GM18951 (cell line): ENCODE data around the gene USP40.

ENCODE experiments used
- POLR2A ChIP-seq: IDR thresholded peaks from 4 replicates; pipeline ENCODE4 v1.6.1; 2011; ENCODE audit warnings: mild to moderate bottlenecking; ENCODE audit not compliant: insufficient read length, insufficient read depth; ENCODE audit errors: extremely low read depth
- in situ Hi-C: fragments of 300-500 bp; cut with MboI; formaldehyde crosslinking; loops from one replicate; pipeline ENCODE4 v1.12.0; 2022; ENCODE audit warnings: low sequenced_read_pairs, mixed read lengths, inconsistent platforms; ENCODE audit not compliant: unreplicated experiment

USP40 gene

DNA sequence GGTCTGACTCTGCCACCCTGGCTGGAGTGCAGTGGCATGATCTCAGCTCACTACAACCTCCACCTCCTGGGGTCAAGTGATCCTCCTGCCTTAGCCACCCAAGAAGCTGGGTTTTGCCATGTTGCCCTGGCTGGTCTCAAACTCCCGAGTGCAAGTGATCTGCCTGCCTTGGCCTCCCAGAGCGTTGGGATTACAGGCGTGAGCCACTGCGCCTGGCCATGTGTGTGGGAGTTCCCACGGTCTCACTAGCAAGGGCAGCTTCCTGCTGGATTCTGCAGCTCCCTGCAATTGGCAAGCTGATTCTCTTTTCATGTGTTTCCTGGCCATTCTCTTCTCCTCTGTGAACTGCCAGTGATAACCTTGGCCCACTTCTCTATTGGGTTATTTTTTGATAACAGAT lies 84.0 kb downstream of the USP40 start:
- in situ Hi-C loops: no loop called here
- no peak for TF ChIP-seq POLR2A

DNA sequence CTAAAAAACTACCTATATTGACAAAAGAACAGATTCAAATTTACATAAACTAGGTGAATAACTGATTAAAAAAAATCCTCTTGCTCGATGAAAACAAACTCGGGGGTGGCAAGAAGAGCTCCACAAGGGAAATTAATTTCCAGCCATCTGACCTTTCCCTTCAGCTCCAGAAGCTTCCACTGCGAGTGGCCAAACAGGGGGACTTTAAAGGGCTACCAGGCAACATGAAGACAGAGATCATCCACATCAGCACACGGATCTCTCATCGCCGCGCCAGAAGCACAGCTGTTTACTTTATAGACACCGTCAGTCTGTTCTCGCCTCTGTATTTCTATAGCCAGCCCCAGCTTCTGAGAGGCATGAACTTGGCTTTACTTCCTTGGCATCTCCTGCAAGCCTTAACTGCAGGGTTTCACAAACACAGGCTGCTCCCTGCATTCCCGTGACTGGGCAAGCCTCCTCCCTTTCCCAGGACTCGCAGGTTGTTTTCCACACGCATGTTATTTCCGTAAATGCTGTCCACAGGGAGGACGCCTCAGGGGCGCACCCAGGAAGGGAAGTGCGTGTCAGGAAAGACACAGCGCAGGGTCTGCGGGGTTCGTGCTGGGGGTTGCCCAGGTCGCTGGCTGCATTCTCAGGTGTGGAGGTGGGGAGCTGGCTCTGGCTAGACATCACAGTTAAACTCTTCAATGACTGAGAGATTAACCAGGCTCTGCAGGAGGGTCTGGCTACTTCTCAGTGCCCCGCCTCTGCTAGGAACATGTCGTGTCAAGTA lies 85.0 kb downstream of the USP40 start:
- in situ Hi-C loops: no loop called here

DNA sequence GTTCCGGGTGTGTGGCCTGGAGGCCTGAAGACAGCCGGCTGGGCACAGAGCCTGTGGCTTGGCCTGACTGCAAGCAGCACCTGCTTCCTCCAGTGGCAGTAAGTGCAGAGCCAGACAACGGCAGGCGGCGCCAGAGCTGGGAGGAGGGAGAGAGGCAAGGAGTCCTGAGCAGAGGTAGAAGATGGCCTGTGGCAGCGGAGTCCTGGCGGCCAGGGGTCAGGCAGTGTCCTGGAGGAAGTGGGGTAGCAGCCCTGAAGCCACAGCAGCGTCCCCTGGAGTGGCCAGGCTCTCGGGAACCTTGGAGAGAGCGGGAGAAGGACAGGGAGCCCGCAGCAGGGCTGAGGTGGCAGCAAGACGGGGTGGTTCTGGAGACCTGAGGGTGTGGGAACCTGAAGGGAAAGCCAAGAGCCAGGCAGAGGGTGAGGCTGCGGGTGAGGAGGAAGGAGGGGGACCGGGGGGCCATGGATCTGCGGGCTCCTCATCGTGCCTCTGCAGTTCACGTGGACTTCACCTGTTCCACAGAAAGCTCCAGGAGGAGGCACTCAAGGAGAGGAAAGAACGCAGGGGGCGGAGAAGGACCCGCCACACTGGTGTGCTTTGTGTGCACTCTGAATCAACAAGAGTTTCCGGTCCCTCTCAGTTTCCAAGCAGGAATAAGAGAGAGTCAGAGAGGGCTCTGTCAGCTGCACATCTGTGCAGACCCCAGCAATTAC lies 85.9 kb downstream of the USP40 start:
- in situ Hi-C loops: no loop called here
- TF ChIP-seq POLR2A: no peak

More for the DNA sequence above, 85.0 kb downstream of the USP40 start:
- no peak for TF ChIP-seq POLR2A

DNA sequence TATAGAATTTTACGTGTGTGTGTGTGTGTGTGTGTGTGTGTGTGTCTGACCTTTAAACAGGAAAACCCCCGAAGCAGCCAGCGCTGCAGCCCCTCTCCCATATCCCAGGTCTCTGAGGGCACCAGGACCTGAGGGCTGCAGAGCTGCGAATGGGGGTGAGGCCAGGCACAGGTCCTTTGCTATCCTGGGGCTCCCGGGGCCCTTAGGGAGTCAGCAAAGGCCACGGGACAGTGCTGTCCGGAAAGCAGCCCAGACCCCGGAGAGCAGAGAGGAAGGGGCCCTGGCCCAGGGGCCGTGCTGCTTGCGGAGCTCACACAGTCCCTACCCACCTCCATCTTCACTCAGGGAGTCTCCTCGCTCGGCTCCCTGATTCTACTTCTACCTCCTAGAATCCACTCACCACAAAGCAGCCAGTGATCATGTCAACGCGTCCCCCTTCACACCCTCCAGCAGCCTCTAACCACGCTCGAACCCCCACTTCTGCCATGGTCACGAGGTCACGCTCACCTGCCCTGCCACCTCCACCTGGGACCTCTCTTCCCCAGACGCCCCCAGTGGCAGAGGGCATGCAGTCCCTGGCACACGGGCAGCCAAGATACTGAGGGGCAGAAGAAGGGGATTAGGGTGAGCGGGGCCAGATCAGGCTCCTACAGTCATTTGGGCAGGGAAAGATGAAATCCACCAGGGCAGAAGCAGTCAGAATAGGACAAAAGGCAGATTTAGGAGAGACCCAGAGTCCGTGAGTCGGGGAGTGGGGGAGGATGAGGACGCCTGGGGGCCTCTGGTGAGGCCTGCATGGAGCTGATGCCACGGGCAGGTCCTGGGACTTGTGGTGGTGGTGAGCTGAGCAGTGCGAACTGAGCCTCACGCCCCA lies 86.7 kb downstream of the USP40 start:
- TF ChIP-seq POLR2A: no peak
- in situ Hi-C loops: no loop called here

DNA sequence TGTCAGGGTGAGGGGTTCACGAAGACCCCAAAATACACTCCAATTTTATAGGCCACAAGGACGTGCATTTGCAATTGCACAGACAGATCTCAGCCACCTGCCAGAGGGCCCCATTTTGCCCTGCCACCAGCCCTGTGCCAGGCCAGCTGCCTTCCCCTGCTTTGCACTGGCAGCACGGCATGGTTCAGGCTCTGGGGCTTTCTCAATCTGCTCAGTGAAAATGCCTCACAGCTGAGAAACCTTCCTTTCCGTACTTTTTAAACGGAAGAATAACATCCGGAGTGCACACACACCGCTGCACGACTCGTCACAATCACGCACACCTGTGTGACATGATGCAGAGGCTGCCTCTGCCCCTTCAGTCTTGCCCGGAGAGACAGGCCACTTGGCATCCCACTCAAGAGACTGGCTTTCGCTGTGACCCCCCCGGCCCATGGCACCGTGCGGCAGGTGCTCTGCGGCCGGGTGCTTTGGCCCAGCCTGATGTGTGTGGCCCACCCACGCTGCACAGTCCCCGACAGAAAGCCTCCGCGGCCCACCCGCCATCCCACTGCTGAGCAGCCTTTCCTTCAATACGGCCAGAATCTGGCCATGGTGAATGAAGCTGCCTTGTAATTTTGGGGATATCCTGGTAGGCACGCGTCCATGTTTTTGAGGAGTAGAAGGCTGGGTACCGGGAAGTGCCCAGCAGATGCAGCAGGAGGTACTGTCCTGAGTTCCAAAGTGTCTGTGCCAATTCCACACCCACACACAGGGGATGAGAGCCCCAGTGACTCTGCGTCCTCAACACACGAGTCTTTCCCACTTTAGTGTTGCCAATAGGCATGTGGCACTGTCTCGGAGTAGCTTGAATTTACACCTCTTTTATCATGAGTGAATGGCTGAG lies 88.8 kb downstream of the USP40 start:
- TF ChIP-seq POLR2A: no peak
- in situ Hi-C loops: no loop called here

DNA sequence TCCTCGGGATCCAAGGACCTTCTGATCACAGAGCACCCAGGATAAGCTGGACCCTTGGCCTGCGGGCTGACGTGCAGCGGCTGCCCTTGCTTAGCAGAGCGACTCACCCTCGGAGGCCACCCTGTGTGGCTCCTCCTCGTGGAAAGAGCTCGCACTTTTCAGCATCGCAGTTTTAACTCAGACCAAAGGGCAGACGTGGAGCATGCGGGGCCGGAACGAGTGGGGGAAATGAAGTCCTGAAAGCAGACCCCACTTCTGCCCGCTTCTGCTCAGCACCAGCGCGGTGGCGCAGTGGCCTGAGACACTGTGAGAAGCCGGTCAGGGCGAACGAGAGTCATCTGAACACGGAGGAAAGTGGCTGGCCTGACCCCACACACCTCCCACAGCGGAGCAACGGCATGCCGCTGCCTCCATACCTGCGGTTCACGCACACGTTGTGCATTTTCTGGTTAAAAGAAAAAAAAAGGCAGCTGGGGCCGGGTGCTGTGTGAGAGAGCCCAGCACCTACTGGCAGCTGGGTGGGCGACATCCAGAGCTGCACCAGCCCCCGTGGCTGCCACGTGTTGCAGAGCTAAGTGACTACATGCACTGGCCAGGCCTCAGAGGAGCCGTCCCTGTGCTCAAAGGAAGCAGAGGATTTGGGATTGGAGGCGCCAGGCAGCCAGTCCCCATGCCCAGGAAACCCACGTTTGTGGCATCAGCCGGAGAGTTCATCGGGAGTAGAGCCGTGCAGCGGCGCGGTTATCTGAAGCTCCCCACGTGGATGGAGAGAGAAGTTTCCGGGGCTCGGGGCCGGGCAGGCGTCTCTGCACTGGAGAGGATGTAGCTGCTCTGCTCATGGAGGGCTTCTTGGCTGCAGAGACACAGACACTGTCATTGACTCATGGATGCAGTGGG lies 89.7 kb downstream of the USP40 start:
- TF ChIP-seq POLR2A: no peak
- in situ Hi-C loops: no loop called here

DNA sequence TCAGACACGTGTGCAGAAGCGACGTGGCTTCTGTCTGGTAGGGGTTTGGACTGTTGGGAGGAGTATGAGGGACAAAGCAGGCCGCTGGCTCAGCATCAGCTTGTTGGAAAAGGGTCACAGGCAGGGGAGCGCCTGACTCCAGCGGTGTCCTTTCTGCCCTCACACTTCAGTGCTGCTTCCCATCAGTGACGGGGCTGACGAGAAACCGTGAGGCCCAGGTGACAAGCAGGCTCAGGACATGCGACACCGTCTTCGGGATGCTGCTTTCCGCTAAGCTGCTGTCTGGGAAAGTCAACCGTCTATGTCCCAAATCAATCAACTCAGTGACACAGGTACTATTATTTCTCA lies 90.5 kb downstream of the USP40 start:
- TF ChIP-seq POLR2A: no peak
- in situ Hi-C loops: no loop called here

DNA sequence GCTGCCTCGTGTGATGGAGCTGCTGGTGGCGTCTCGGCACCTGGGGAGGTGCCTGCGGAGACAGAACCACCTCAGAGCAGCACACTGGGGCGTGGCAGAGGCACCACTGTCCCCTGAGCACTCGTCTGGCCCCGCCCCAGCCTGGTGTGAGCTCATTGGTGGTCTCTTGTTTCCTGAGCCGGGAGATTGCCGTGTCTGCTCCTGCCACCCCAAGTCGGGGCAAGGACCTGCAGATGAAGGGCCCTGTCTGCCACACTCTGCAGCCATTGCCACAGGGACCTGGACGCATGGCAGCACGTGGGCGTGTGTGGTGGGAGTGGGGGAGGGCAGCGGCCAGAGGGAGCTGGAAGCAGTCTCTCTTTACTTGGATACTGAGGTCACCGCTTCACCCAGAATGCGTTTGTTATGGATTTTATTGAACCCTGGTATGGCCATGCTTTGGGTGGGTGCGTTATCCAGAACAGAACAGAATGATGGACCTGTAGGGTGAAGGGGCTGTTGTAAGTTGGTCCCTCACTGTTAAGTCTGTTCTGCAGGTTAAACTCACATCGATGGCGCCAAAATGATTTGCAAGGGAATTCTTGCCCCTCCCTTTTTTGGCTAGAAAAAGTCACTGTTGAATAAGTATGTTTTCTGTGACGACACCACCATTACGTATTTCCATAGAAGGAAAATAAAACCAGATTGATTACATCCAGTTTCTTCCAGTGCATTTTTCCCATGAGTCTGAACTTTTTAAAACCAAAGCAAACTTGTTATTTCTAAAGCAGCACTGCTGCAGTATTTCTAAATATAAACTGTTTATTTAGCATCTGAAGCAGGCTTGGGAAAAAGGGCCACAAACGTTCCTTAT lies 92.0 kb downstream of the USP40 start:
- in situ Hi-C loops: no loop called here
- TF ChIP-seq POLR2A: no peak

DNA sequence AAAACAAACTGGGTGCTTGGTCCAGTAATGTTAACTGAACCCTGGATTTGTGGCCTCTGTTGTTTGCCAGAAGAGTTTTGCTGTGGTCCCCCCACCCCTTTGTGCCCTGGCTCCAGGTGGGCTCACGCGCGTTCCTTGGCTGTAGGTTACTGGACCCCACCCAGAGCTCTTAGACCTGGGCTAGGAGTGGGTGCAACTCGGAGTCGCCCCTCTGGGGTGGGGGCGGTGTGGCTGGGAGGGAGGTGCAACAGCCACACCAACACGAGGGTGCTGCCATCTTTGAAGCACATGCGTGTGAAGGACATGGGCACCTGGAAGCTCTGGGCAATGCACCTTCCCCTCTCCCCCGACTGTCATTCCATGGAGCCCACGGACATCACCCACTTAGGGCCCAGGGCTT lies 92.7 kb downstream of the USP40 start:
- in situ Hi-C loops: no loop called here
- TF ChIP-seq POLR2A: no peak

DNA sequence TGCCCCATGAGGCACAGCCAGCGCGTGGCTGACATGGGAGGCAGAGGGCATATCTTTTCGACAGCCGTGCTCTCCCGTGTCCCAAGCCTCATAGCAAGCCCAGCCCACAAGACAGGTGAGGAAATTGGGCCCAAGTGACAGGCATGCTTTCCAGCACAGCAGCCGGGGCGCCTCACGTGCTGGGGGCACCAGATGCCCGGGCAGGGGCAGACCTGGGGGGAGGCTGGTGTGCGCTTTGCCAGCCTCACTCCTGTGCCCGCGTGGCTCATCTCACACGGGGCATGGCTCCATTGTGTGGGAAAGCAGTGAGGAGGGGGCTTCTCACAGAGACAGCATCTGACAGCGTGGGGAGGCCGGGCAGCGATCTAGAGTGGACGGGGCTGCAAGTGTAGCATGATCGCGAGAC lies 93.2 kb downstream of the USP40 start:
- in situ Hi-C loops: no loop called here
- TF ChIP-seq POLR2A: peak; percentile 15
